ENCODE data around the gene SIX2. TPM values are rescaled to one million over a fixed set of nuclear protein-coding genes. Genes with fewer than 3 reads are reported as not detected.
A peak's percentile ranks its signal among the peaks of the same experiment; 100 is the strongest.

Gene SIX2
- total RNA-seq, 2 experiments from 2014 or later, result not detected

DNA sequence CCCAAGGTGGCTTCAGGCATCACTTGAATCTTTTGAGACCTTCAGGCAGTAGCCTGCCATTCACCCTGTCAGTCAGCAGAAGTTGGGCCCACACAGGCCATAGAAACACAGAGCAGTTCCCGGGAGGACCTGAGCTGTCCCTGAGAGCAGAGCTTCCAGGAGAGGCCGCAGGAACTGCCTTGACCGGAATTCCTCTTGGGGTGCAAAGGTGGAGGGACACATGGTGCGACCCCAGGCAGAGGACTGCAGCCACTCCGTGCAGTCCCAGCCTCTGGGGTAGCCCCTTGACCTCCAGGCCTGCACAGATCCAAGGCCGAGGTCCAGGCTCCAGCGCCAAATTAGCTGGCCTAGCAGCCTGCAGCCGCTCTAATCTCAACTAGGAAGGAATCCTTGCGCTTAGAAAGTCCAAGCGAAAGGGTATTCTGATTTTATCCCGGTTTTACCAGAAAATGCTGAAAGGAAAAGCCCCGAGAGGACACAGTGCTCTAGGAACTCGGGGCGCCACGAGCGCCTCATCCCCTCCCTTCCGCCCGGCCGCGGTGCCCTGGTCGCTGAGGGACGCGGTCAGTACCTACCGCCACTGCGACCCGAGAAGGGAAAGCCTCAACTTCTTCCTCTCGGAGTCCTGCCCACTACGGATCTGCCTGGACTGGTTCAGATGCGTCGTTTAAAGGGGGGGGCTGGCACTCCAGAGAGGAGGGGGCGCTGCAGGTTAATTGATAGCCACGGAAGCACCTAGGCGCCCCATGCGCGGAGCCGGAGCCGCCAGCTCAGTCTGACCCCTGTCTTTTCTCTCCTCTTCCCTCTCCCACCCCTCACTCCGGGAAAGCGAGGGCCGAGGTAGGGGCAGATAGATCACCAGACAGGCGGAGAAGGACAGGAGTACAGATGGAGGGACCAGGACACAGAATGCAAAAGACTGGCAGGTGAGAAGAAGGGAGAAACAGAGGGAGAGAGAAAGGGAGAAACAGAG is 5.4 kb downstream of the SIX2 start:
- Mint-ChIP-seq H3K27ac (no peak overlapping the region), H3K4me3 (no peak overlapping the region), H3K4me1 (peaks cover 25% of the 10 kb centered on the region), H3K9me3 (no peaks in the 10 kb centered on the region), H3K36me3 (ENCODE audit: low read depth) (no peaks in the 10 kb centered on the region), H3K27me3 (peaks cover 90% of the 10 kb centered on the region)
- ChIA-PET POLR2A (no interaction called here), CTCF (interaction anchor here (0.8 kb wide), 1 partner anchor 49 kb away, joined by 3 read pairs; no protein-coding TSS in a partner anchor)
- DNase-seq, result no peak

DNA sequence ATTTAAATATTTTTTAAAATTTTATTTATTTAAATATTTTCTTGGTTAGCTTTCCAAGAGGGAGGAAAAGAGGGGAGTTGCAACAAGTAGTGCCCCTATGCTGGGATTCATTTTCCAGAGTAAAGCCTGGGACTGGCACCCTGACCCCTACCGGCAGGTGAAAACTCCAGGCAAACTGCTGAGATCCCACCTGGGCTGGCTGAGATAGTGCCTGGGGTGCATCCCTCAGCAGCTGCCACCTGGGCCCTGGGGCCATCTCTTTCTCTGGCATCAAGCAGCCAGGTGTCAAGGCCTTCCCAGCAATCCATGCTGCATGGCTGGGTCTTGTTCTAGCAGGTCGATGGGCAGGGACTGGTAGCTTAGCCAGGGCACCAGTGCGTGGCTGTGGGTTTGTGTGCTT is 6.6 kb downstream of the SIX2 start:
- CTCF ChIA-PET, result interaction anchor here (1.0 kb wide), 1 partner anchor 11 kb away, joined by 4 read pairs; no protein-coding TSS in a partner anchor
- no peak for DNase-seq
- POLR2A ChIA-PET, result no interaction called here
- peaks cover 18% of the 10 kb centered on the region for H3K4me1 Mint-ChIP-seq
- H3K4me3 Mint-ChIP-seq, result no peak overlapping the region
- H3K27me3 Mint-ChIP-seq, result peaks cover 89% of the 10 kb centered on the region
- no peak overlapping the region for H3K27ac Mint-ChIP-seq
- no peaks in the 10 kb centered on the region for H3K36me3 Mint-ChIP-seq (ENCODE audit: low read depth)
- H3K9me3 Mint-ChIP-seq, result no peaks in the 10 kb centered on the region

DNA sequence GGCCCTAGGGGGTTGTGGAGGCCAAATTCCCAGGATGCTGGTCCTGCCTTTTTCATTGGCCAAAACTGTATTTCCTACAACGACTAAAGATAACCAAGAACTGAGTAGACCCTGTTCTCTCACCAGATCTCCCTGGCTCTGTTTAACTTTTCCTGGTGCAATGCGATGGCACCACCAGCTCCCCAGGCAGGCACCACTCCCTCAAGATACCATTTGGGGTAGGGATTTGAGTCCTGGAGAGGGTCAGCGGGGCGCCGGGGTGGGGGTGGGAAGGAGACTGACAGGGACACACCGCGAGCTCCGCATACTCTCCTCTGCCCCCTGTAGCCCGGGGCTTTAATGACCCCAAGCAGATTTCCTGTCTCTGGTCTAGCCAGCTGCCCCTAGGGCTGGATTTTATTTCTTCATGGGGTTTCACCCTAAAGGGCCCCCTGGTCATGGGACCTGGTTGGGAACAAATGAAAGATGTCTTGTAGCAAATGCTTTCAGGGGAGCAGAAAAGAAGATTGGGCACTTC is 7.3 kb downstream of the SIX2 start:
- DNase-seq, result no peak
- Mint-ChIP-seq H3K27ac (no peak overlapping the region), H3K4me3 (no peak overlapping the region), H3K9me3 (no peaks in the 10 kb centered on the region), H3K36me3 (ENCODE audit: low read depth) (no peaks in the 10 kb centered on the region), H3K4me1 (peaks cover 18% of the 10 kb centered on the region), H3K27me3 (peaks cover 89% of the 10 kb centered on the region)
- POLR2A ChIA-PET, result no interaction called here
- CTCF ChIA-PET, result interaction anchor here (0.5 to 1.1 kb wide), 5 partner anchors 11 to 556 kb away, joined by 3 to 4 read pairs (median 3); no protein-coding TSS in a partner anchor

DNA sequence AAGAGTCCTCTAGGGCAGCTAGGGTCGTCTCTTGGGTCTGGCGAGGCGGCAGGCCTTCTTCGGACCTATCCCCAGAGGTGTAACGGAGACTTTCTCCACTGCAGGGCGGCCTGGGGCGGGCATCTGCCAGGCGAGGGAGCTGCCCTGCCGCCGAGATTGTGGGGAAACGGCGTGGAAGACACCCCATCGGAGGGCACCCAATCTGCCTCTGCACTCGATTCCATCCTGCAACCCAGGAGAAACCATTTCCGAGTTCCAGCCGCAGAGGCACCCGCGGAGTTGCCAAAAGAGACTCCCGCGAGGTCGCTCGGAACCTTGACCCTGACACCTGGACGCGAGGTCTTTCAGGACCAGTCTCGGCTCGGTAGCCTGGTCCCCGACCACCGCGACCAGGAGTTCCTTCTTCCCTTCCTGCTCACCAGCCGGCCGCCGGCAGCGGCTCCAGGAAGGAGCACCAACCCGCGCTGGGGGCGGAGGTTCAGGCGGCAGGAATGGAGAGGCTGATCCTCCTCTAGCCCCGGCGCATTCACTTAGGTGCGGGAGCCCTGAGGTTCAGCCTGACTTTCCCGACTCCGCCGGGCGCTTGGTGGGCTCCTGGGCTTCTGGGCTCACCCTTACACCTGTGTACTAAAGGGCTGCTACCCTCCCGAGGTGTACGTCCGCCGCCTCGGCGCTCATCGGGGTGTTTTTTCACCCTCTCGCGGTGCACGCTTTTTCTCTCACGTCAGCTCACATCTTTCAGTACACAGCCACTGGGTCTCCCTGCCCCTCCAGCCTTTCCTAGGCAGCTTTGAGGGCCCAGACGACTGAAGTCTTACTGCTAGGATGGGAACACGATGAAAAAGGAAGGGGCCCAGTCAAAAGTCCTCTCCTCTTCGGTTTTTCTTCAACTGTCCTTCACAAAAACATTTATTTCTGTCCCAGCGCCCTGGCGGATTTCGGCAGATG is 8.1 kb downstream of the SIX2 start:
- DNase-seq, result no peak
- ChIA-PET CTCF (interaction anchor here (0.6 to 1.1 kb wide), 2 partner anchors 11 to 526 kb away, joined by 3 read pairs; no protein-coding TSS in a partner anchor), POLR2A (no interaction called here)
- Mint-ChIP-seq H3K4me3 (peak overlapping the region; percentile 25), H3K36me3 (ENCODE audit: low read depth) (no peaks in the 10 kb centered on the region), H3K27me3 (peaks cover 88% of the 10 kb centered on the region), H3K27ac (no peak overlapping the region), H3K9me3 (no peaks in the 10 kb centered on the region), H3K4me1 (peaks cover 16% of the 10 kb centered on the region)

DNA sequence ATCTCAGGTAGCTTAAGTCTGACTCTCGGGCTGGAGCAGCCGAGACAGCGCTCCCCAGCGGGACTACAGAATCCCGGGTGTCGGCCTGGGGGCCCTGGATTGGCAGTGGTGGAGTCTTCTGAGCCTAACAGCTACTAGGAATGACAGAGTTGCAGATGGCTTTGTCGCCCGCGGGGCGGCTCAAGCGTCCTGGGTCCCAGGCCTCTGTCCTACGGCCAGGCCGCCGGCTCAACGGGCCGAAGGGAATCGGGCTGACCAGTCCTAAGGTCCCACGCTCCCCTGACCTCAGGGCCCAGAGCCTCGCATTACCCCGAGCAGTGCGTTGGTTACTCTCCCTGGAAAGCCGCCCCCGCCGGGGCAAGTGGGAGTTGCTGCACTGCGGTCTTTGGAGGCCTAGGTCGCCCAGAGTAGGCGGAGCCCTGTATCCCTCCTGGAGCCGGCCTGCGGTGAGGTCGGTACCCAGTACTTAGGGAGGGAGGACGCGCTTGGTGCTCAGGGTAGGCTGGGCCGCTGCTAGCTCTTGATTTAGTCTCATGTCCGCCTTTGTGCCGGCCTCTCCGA is 8.8 kb downstream of the SIX2 start:
- H3K4me1 Mint-ChIP-seq, result peaks cover 14% of the 10 kb centered on the region
- no peaks in the 10 kb centered on the region for H3K36me3 Mint-ChIP-seq (ENCODE audit: low read depth)
- no peak for DNase-seq
- peaks cover 91% of the 10 kb centered on the region for H3K27me3 Mint-ChIP-seq
- no peak overlapping the region for H3K4me3 Mint-ChIP-seq
- H3K9me3 Mint-ChIP-seq, result no peaks in the 10 kb centered on the region
- ChIA-PET POLR2A (no interaction called here), CTCF (interaction anchor here (1.0 to 2.4 kb wide), 2 partner anchors 19 to 44 kb away, joined by 3 to 4 read pairs; no protein-coding TSS in a partner anchor)
- H3K27ac Mint-ChIP-seq, result no peak overlapping the region

DNA sequence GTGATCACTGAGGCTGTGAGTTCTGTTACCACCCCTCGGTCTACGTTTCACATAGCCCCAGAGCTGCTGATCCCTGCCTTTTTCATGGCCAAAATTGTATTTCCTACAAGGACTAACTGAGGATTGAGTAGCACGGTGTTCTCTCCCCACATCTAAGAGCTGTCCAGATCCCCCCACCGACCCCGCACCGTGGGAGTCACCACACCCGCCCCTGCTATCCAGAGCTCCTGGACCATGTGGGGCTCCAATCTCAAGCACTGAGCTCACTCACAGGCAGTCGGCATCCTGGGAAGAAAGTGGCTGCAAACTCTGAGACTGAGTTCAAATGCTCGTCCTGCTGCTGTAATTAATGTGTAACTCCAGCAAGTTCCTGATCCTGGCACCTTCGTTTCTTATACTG is 9.7 kb downstream of the SIX2 start:
- H3K4me3 Mint-ChIP-seq, result no peak overlapping the region
- H3K27me3 Mint-ChIP-seq, result peaks cover 89% of the 10 kb centered on the region
- H3K9me3 Mint-ChIP-seq, result no peaks in the 10 kb centered on the region
- no peaks in the 10 kb centered on the region for H3K36me3 Mint-ChIP-seq (ENCODE audit: low read depth)
- peaks cover 14% of the 10 kb centered on the region for H3K4me1 Mint-ChIP-seq
- H3K27ac Mint-ChIP-seq, result no peak overlapping the region
- POLR2A ChIA-PET, result no interaction called here
- no peak for DNase-seq
- CTCF ChIA-PET, result interaction anchor here (0.6 to 2.4 kb wide), 6 partner anchors 9 to 991 kb away, joined by 3 to 6 read pairs (median 4); partner anchors contain the start of gene SIX2

DNA sequence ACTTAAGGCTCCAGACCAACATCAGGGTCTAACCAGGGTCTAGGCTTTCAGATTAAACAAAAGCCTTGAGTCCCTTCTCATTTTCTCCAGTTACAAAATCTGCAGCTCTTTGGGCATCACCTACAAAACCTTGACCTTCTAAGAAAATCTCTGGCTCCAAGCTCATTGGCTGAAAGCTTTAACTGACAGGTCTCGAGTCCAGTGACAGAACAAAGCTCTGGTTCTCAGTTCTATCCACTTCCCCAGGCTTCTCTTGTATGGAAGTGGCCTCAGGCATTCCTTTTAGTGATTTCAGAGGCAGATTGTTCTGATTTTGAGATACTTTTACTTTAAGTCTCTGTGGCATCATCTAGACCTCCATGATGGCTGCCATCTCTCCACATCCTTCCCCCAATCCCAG is 11.3 kb downstream of the SIX2 start:
- H3K27ac Mint-ChIP-seq, result no peak overlapping the region
- H3K9me3 Mint-ChIP-seq, result no peaks in the 10 kb centered on the region
- no peak overlapping the region for H3K4me3 Mint-ChIP-seq
- peaks cover 88% of the 10 kb centered on the region for H3K27me3 Mint-ChIP-seq
- peaks cover 8% of the 10 kb centered on the region for H3K4me1 Mint-ChIP-seq
- POLR2A ChIA-PET, result no interaction called here
- DNase-seq, result no peak
- CTCF ChIA-PET, result interaction anchor here (1.6 to 2.4 kb wide), 2 partner anchors 16 to 42 kb away, joined by 4 read pairs; no protein-coding TSS in a partner anchor
- H3K36me3 Mint-ChIP-seq (ENCODE audit: low read depth), result no peaks in the 10 kb centered on the region

DNA sequence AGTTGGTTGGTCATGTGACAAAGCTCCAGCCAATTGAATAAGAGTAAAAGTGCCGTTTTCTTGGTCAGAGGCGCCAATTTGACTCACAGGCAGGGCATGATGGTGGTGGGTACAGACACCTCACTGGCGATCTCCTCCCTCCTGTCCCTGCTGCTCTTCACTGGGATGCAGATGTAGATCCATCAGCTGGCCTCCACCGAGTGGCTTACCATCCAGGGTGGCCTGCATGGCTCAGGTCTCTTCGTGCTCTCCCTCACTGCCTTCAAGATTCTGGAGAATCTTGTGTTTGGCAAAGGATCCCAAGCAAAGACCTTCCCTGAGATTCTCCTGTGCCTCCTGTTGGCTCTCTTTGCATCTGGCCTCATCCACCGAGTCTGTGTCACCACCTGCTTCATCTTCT is 12.9 kb downstream of the SIX2 start:
- ChIA-PET CTCF (interaction anchor here (0.9 kb wide), 1 partner anchor 41 kb away, joined by 4 read pairs; no protein-coding TSS in a partner anchor), POLR2A (no interaction called here)
- peaks cover 82% of the 10 kb centered on the region for H3K27me3 Mint-ChIP-seq
- no peaks in the 10 kb centered on the region for H3K36me3 Mint-ChIP-seq (ENCODE audit: low read depth)
- H3K4me1 Mint-ChIP-seq, result peaks cover 2% of the 10 kb centered on the region
- H3K27ac Mint-ChIP-seq, result no peak overlapping the region
- no peaks in the 10 kb centered on the region for H3K9me3 Mint-ChIP-seq
- no peak overlapping the region for H3K4me3 Mint-ChIP-seq
- DNase-seq, result no peak

DNA sequence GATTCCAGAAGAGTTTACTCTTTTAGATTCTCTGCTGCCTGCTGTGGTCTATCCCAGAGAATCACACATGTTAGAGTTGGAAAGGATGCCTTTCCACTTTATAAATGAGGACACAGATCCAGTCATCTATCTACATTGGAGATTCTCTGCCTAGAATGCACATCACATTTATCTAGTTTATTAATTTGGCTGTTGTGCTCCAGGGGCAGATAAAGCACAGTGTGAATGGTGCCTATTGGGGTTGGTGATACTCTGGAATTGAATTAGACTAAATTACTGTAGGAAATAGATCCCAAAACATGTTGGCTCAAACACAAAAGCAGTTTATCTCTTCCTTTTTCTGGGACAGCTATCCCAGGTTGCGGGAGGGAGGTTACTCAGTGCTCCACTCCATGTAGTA is 14.9 kb downstream of the SIX2 start:
- Mint-ChIP-seq H3K27me3 (peaks cover 78% of the 10 kb centered on the region), H3K4me3 (no peak overlapping the region), H3K4me1 (no peaks in the 10 kb centered on the region), H3K27ac (no peak overlapping the region), H3K9me3 (no peaks in the 10 kb centered on the region), H3K36me3 (ENCODE audit: low read depth) (no peaks in the 10 kb centered on the region)
- ChIA-PET POLR2A (no interaction called here), CTCF (no interaction called here)
- DNase-seq, result no peak

DNA sequence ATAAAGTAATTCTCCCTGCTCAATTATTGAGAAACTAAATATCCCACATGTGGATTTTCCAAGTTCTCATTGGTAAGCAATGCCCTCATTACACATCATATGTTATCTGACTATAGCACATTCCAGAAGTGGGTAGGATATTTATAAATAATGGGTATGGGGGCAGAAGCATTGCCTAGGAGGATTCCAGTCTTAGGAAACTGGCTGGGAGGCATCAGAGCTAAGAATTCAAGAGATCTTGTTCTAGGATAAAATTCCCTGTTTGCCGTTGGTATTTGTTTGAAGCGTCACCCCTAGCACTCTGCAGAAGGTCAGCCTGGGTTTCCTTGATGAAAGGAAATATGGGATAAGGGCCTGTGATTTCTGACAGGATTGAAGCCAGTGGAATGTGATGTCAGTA is 20.1 kb downstream of the SIX2 start:
- H3K27me3 Mint-ChIP-seq, result peaks cover 55% of the 10 kb centered on the region
- ChIA-PET POLR2A (no interaction called here), CTCF (no interaction called here)
- H3K36me3 Mint-ChIP-seq (ENCODE audit: low read depth), result no peaks in the 10 kb centered on the region
- peaks cover 3% of the 10 kb centered on the region for H3K9me3 Mint-ChIP-seq
- no peak overlapping the region for H3K4me3 Mint-ChIP-seq
- H3K27ac Mint-ChIP-seq, result no peak overlapping the region
- DNase-seq, result no peak
- peaks cover 1% of the 10 kb centered on the region for H3K4me1 Mint-ChIP-seq

DNA sequence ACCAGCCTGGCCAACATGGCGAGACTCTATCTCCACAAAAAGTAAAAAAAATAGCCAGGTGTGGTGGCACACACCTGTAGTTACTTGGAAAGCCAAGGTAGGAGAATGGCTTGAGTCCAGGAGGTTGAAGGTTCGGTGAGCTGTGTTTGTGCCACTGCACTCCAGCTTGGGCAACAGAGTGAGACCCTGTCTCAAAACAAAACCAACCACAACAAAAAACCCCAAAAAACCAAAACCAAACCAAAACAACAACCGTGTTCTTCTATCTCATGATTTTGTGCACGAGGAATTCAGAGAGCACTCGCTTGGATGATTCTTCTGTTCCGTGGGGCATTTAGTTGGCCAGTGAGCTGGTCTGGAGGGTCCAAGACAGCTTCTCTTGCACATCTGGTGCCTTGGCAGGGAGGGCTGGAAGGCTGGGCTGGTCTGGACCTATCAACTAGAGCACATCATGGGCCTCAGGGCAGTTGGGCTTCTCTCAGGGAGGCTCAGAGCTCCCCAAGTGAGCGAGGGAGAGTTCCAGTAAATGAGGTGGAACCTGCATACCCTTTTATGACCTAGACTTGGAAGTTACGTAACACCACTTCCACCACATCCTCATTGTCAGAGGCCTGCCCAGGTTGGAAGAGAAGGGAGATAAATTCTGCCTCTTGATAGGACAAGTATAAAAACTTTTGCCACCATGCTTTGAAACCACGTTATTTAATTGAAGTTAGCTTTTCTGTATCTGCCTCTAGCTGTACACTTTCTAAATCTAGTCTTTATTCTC is 25.2 kb downstream of the SIX2 start:
- CTCF ChIA-PET, result interaction anchor here (0.9 to 3.2 kb wide), 3 partner anchors 30 to 510 kb away, joined by 3 to 13 read pairs (median 3); no protein-coding TSS in a partner anchor
- peaks cover 1% of the 10 kb centered on the region for H3K4me1 Mint-ChIP-seq
- H3K9me3 Mint-ChIP-seq, result peaks cover 3% of the 10 kb centered on the region
- no peak for DNase-seq
- no peak overlapping the region for H3K27ac Mint-ChIP-seq
- no peak overlapping the region for H3K4me3 Mint-ChIP-seq
- H3K27me3 Mint-ChIP-seq, result peaks cover 24% of the 10 kb centered on the region
- POLR2A ChIA-PET, result no interaction called here
- H3K36me3 Mint-ChIP-seq (ENCODE audit: low read depth), result no peaks in the 10 kb centered on the region

DNA sequence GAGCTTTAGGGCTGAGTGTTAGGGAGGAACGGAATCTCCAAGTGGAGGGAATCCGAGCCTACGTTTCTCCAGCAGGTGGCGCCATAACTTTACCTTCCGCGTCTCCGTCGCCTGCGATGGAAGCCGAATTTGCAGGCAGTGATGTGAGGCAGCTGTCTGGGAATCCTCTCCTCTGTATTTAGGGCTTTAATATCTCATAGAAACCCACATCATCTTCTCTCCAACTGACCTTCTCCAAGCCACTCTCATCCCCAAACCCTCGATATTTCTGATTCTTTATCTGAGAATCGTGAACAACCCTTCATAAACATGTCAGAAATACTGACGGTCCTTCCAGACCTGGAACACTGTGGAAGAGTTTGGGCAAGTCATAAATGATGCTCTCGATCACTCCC is 27.5 kb downstream of the SIX2 start:
- DNase-seq, result peak; percentile 71
- H3K27ac Mint-ChIP-seq, result no peak overlapping the region
- no peak overlapping the region for H3K4me3 Mint-ChIP-seq
- peaks cover 12% of the 10 kb centered on the region for H3K27me3 Mint-ChIP-seq
- H3K4me1 Mint-ChIP-seq, result no peaks in the 10 kb centered on the region
- H3K36me3 Mint-ChIP-seq (ENCODE audit: low read depth), result no peaks in the 10 kb centered on the region
- CTCF ChIA-PET, result interaction anchor here (0.7 to 3.2 kb wide), 10 partner anchors 9 to 596 kb away, joined by 3 to 13 read pairs (median 4); no protein-coding TSS in a partner anchor
- POLR2A ChIA-PET, result no interaction called here
- H3K9me3 Mint-ChIP-seq, result no peaks in the 10 kb centered on the region
